GM23338 (cell line): Measurements from ENCODE around the gene LCP1. TPM values are rescaled to one million over a fixed set of nuclear protein-coding genes. Genes with fewer than 3 reads are reported as not detected.

ENCODE experiments used
- ATAC-seq: fragments of 200-7000 bp; cut with Tn5 transposase; 3 replicates; pipeline ENCODE4 v1.9.1; 2020
- DNase-seq: peaks from one replicate; pipeline ENCODE4 v3.0.0-alpha.2; 2015; ENCODE audit warnings: low spot score
- H2AFZ ChIP-seq: fragments of 200-600 bp; sonication (generic); 2 replicates; pipeline ENCODE4 v1.8.0; 2016; ENCODE audit warnings: antibody characterized with exemption, mild to moderate bottlenecking, moderate library complexity
- H3F3A ChIP-seq: fragments of 200-600 bp; sonication (generic); replicated peaks from 2 replicates; pipeline ENCODE4 v1.8.0; 2017; ENCODE audit warnings: antibody characterized with exemption, mixed run types, low read depth
- H3K27ac ChIP-seq: fragments of 200-600 bp; sonication (generic); 2 replicates; pipeline ENCODE4 v1.6.1; 2016; ENCODE audit warnings: low read depth
- H3K27me3 ChIP-seq: fragments of 200-600 bp; sonication (generic); 2 replicates; pipeline ENCODE4 v1.8.0; 2016; ENCODE audit warnings: mild to moderate bottlenecking, mixed run types, moderate library complexity; ENCODE audit not compliant: insufficient read depth
- H3K36me3 ChIP-seq: fragments of 200-600 bp; sonication (generic); 2 replicates; pipeline ENCODE4 v1.8.0; 2016; ENCODE audit warnings: mild to moderate bottlenecking; ENCODE audit not compliant: insufficient read depth
- H3K4me1 ChIP-seq: fragments of 200-600 bp; sonication (generic); 2 replicates; pipeline ENCODE4 v1.8.0; 2016; ENCODE audit warnings: mild to moderate bottlenecking, moderate library complexity; ENCODE audit not compliant: insufficient read depth
- H3K4me2 ChIP-seq: fragments of 200-600 bp; sonication (generic); 2 replicates; pipeline ENCODE4 v1.7.1; 2017; ENCODE audit warnings: mixed run types
- H3K4me3 ChIP-seq: fragments of 200-600 bp; sonication (generic); 2 replicates; pipeline ENCODE4 v1.6.1; 2016; ENCODE audit warnings: mixed run types
- H3K79me2 ChIP-seq: fragments of 200-600 bp; sonication (generic); replicated peaks from 2 replicates; pipeline ENCODE4 v1.8.0; 2017; ENCODE audit warnings: mild to moderate bottlenecking; ENCODE audit not compliant: insufficient read depth
- H3K9me2 ChIP-seq: fragments of 200-600 bp; sonication (generic); 2 replicates; pipeline ENCODE4 v1.8.0; 2017; ENCODE audit not compliant: insufficient read depth
- H4K20me1 ChIP-seq: fragments of 200-600 bp; sonication (generic); replicated peaks from 2 replicates; pipeline ENCODE4 v1.8.0; 2017; ENCODE audit warnings: mild to moderate bottlenecking; ENCODE audit not compliant: insufficient read depth
- H3K27ac Mint-ChIP-seq: 2 replicates; pipeline ENCODE4 v1.8.0; 2020; ENCODE audit warnings: inconsistent platforms, mild to moderate bottlenecking, moderate library complexity, mixed read lengths
- H3K27me3 Mint-ChIP-seq: 3 replicates; pipeline ENCODE4 v1.8.0; 2022; ENCODE audit warnings: low read depth, mild to moderate bottlenecking, moderate library complexity, mixed read lengths, inconsistent platforms; ENCODE audit not compliant: insufficient read depth, poor library complexity
- H3K36me3 Mint-ChIP-seq: 3 replicates; pipeline ENCODE4 v1.8.0; 2021; ENCODE audit warnings: low read depth, mild to moderate bottlenecking, inconsistent platforms, moderate library complexity, mixed read lengths
- H3K4me1 Mint-ChIP-seq: 3 replicates; pipeline ENCODE4 v1.8.0; 2020; ENCODE audit warnings: mild to moderate bottlenecking, inconsistent platforms, mixed read lengths
- H3K4me3 Mint-ChIP-seq: 3 replicates; pipeline ENCODE4 v1.8.0; 2021; ENCODE audit warnings: moderate library complexity, mild to moderate bottlenecking, inconsistent platforms, mixed read lengths
- H3K9me3 Mint-ChIP-seq: 3 replicates; pipeline ENCODE4 v1.8.0; 2020; ENCODE audit warnings: moderate library complexity, mild to moderate bottlenecking, inconsistent platforms, mixed read lengths
- CREB1 ChIP-seq: fragments of 250-450 bp; sonication (Bioruptor Pico); IDR thresholded peaks from 2 replicates; pipeline ENCODE4 v1.5.0; 2020; ENCODE audit warnings: low read depth, mild to moderate bottlenecking, moderate library complexity
- CTCF ChIP-seq, 2 experiments: fragments of 200-600 bp in 1 of 2; sonication (generic) in 1 of 2; conservative IDR thresholded peaks; 2 replicates each; pipeline versions ENCODE4 v1.5.1 to v1.6.1; 2016 to 2017; ENCODE audit warnings: antibody characterized with exemption in 2 of 2, low read depth in 2 of 2, mild to moderate bottlenecking in 2 of 2, moderate library complexity in 1 of 2
- ETS1 ChIP-seq: IDR thresholded peaks from 2 replicates; pipeline ENCODE4 v1.6.1; 2016; ENCODE audit warnings: antibody characterized with exemption
- EZH2 ChIP-seq: fragments of 200-600 bp; sonication (generic); IDR thresholded peaks from one replicate; pipeline ENCODE4 v1.8.0; 2017; ENCODE audit warnings: antibody characterized with exemption, mild to moderate bottlenecking, low read depth; ENCODE audit not compliant: unreplicated experiment
- NANOG ChIP-seq: IDR thresholded peaks from 2 replicates; pipeline ENCODE4 v1.6.1; 2016; ENCODE audit warnings: antibody characterized with exemption, borderline replicate concordance
- POLR2AphosphoS5 ChIP-seq: IDR thresholded peaks from 2 replicates; pipeline ENCODE4 v1.6.1; 2016; ENCODE audit warnings: antibody characterized with exemption, low read depth
- STAT1 ChIP-seq: IDR thresholded peaks from one replicate; pipeline ENCODE4 v1.6.1; 2016; ENCODE audit warnings: antibody characterized with exemption; ENCODE audit not compliant: unreplicated experiment
- ZNF114 ChIP-seq: fragments of 250-450 bp; sonication (Bioruptor Pico); IDR thresholded peaks from 2 replicates; pipeline ENCODE4 v1.5.0; 2020; ENCODE audit warnings: mild to moderate bottlenecking, moderate library complexity
- ZNF331 ChIP-seq: fragments of 250-450 bp; sonication (Bioruptor Pico); IDR thresholded peaks from 2 replicates; pipeline ENCODE4 v1.5.0; 2020; ENCODE audit warnings: low read depth, mild to moderate bottlenecking, moderate library complexity
- ZNF462 ChIP-seq: fragments of 250-450 bp; sonication (Bioruptor Pico); IDR thresholded peaks from 2 replicates; pipeline ENCODE4 v1.5.0; 2020; ENCODE audit warnings: mild to moderate bottlenecking, moderate library complexity
- polyA plus RNA-seq: library from polyadenylated mRNA; unstranded; fragments of >200 nt; fragmentation: Nextera tagmentation; extraction: Ambion mirVana; gene quantifications from 2 replicates; pipeline ENCODE4 v1.2.1, GENCODE V29; 2016
- total RNA-seq: library from RNA; depleted of rRNA; stranded (reverse); fragments of >200 nt; shearing (Covaris generic); gene quantifications from 2 replicates; pipeline ENCODE4 v1.2.3, GENCODE V29; 2014

Gene LCP1
- total and polyA plus RNA-seq, 2 experiments from 2014 or later, result 1.9 to 3.4 TPM

GRCh38 chr13:46116653-46117502 lies 65.1 kb downstream of the LCP1 start:
- Mint-ChIP-seq H3K4me1 (peaks cover 14% of the 10 kb centered on the region), H3K9me3 (no peaks in the 10 kb centered on the region; the same call in 2 of the 3 replicates), H3K4me3 (no peak overlapping the region), H3K36me3 (no peaks in the 10 kb centered on the region), H3K27me3 (no peaks in the 10 kb centered on the region), H3K27ac (no peak overlapping the region)
- Histone ChIP-seq H3K36me3 (no peaks in the 10 kb centered on the region), H3K4me3 (no peak overlapping the region), H3K79me2 (no peaks in the 10 kb centered on the region), H4K20me1 (no peaks in the 10 kb centered on the region), H2AFZ (no peak overlapping the region), H3K27ac (no peak overlapping the region), H3K27me3 (no peaks in the 10 kb centered on the region), H3K9me2 (no peaks in the 10 kb centered on the region), H3K4me1 (peaks cover 8% of the 10 kb centered on the region; the same call in 1 of the 2 replicates), H3K4me2 (no peak overlapping the region), H3F3A (no peaks in the 10 kb centered on the region)
- DNase-seq (no peak), ATAC-seq (no peak)
- TF ChIP-seq ETS1, result no peak
- TF ChIP-seq CTCF (conservative IDR thresholded peaks at IDR 0.05; ENCODE audit: low read depth in 2 of 2), result no peak
- TF ChIP-seq CREB1 (CRISPR knock-in tag), result no peak
- TF ChIP-seq NANOG, result no peak

GRCh38 chr13:46114613-46115012 lies 67.4 kb downstream of the LCP1 start:
- Mint-ChIP-seq H3K36me3 (no peaks in the 10 kb centered on the region), H3K4me3 (no peak overlapping the region)
- no peaks in the 10 kb centered on the region for H3K27me3 ChIP-seq
- TF ChIP-seq ZNF331 (CRISPR knock-in tag), result no peak
- no peak for TF ChIP-seq ETS1
- no peak for TF ChIP-seq STAT1
- no peak for TF ChIP-seq EZH2
- no peak for TF ChIP-seq CREB1 (CRISPR knock-in tag)
- TF ChIP-seq ZNF462 (CRISPR knock-in tag), result no peak
- TF ChIP-seq POLR2AphosphoS5, result no peak
- TF ChIP-seq NANOG, result no peak
- TF ChIP-seq ZNF114, result no peak

More at GRCh38 chr13:46114613-46115012, 67.4 kb downstream of the LCP1 start:
- ATAC-seq (no peak), DNase-seq (no peak)
- Histone ChIP-seq H3K4me1 (peaks cover 3% of the 10 kb centered on the region; the same call in 1 of the 2 replicates), H3K36me3 (no peaks in the 10 kb centered on the region), H3K4me3 (no peak overlapping the region), H4K20me1 (no peaks in the 10 kb centered on the region), H3F3A (no peaks in the 10 kb centered on the region), H2AFZ (no peak overlapping the region), H3K9me2 (no peaks in the 10 kb centered on the region), H3K4me2 (no peak overlapping the region), H3K27ac (no peak overlapping the region), H3K79me2 (no peaks in the 10 kb centered on the region)
- no peaks in the 10 kb centered on the region for H3K27me3 Mint-ChIP-seq
- no peak overlapping the region for H3K27ac Mint-ChIP-seq
- no peaks in the 10 kb centered on the region; the same call in 2 of the 3 replicates for H3K9me3 Mint-ChIP-seq
- H3K4me1 Mint-ChIP-seq, result peaks cover 4% of the 10 kb centered on the region
